Measurements from ENCODE around the gene TMEM98.

The TMEM98 gene

DNA sequence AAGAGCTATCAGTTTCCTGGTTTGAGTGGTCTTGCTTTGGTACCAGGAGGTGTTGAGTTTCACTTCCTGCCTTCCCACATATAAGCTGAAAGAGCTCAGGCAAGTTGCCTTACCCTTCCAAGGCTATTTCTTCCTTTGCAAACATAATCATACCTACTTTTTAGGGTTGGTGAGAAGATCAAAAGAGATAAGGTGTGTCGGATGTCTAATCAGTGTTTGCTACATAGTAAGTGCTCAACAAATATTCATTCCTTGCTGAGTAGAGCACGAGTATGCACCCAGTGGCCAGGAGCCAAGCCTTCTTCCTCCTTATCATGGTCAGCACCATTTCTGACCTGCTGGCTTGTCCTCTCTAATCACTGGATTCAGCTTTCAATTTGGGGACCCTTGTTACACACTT is 12.7 kb upstream of the TMEM98 start:
- no peak overlapping the region for H3K9ac ChIP-seq (ENCODE audit: low read length)
- H3F3A ChIP-seq (ENCODE audit: insufficient read depth, low read length) = no peaks in the 10 kb centered on the region
- no peaks in the 10 kb centered on the region for H3K9me3 ChIP-seq (replicated peaks; ENCODE audit: insufficient read depth, low read length)
- no peaks in the 10 kb centered on the region for H3K9me2 ChIP-seq (replicated peaks; ENCODE audit: insufficient read depth, low read length)
- no peaks in the 10 kb centered on the region for H4K20me1 ChIP-seq (ENCODE audit: insufficient read depth, low read length)
- no peak overlapping the region for H3K27ac ChIP-seq (ENCODE audit: low read length)
- DNase-seq = no peak
- no peak overlapping the region for H2AFZ ChIP-seq (ENCODE audit: low read length)
- peaks cover under 1% of the 10 kb centered on the region for H3K4me1 ChIP-seq (ENCODE audit: low read length)
- TF ChIP-seq, protein P1, sequence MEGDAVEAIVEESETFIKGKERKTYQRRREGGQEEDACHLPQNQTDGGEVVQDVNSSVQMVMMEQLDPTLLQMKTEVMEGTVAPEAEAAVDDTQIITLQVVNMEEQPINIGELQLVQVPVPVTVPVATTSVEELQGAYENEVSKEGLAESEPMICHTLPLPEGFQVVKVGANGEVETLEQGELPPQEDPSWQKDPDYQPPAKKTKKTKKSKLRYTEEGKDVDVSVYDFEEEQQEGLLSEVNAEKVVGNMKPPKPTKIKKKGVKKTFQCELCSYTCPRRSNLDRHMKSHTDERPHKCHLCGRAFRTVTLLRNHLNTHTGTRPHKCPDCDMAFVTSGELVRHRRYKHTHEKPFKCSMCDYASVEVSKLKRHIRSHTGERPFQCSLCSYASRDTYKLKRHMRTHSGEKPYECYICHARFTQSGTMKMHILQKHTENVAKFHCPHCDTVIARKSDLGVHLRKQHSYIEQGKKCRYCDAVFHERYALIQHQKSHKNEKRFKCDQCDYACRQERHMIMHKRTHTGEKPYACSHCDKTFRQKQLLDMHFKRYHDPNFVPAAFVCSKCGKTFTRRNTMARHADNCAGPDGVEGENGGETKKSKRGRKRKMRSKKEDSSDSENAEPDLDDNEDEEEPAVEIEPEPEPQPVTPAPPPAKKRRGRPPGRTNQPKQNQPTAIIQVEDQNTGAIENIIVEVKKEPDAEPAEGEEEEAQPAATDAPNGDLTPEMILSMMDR (IDR thresholded peaks at IDR 0.05; ENCODE audit: low read length) = no peak
- TF ChIP-seq EZH2 (optimal IDR thresholded peaks at IDR 0.05; ENCODE audit: low read depth, low read length) (no peak), EZH2phosphoT487 (IDR thresholded peaks at IDR 0.05; ENCODE audit: low read length) (no peak)
- H3K4me2 ChIP-seq (ENCODE audit: low read depth, low read length) = no peak overlapping the region
- H3K79me2 ChIP-seq (ENCODE audit: low read length) = no peaks in the 10 kb centered on the region
- no peaks in the 10 kb centered on the region for H3K27me3 ChIP-seq (replicated peaks; ENCODE audit: insufficient read depth, low read length)
- H3K4me3 ChIP-seq (ENCODE audit: low read length) = no peak overlapping the region
- no peaks in the 10 kb centered on the region for H3K36me3 ChIP-seq (replicated peaks; ENCODE audit: insufficient read depth, low read length)

DNA sequence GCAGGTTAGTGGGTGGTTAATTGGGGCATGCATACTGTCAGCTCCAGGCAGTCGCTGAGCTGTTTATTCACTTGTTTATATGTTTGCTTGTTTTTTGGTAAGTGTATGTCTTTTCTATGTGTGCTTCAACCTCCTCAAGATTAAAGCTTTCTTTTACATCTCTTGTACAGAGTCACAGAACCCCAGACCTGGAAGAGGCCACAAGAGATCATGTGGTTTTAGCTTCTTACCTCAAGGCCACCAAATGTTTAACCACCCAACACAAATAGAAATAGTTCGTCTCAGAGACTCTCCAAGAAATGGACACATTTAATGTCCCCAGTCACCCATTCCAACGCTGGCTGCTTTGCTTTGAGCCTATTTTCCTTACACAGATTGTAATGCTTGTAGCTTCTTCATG is 11.8 kb upstream of the TMEM98 start:
- Histone ChIP-seq H4K20me1 (ENCODE audit: insufficient read depth, low read length) (no peaks in the 10 kb centered on the region), H3K9me3 (replicated peaks; ENCODE audit: insufficient read depth, low read length) (no peaks in the 10 kb centered on the region), H3K4me3 (ENCODE audit: low read length) (no peak overlapping the region), H3F3A (ENCODE audit: insufficient read depth, low read length) (no peaks in the 10 kb centered on the region), H3K4me1 (ENCODE audit: low read length) (no peaks in the 10 kb centered on the region), H3K27me3 (replicated peaks; ENCODE audit: insufficient read depth, low read length) (no peaks in the 10 kb centered on the region), H3K9ac (ENCODE audit: low read length) (no peak overlapping the region), H3K79me2 (ENCODE audit: low read length) (no peaks in the 10 kb centered on the region), H3K9me2 (replicated peaks; ENCODE audit: insufficient read depth, low read length) (no peaks in the 10 kb centered on the region), H3K4me2 (ENCODE audit: low read depth, low read length) (no peak overlapping the region), H2AFZ (ENCODE audit: low read length) (no peak overlapping the region), H3K27ac (ENCODE audit: low read length) (no peak overlapping the region), H3K36me3 (replicated peaks; ENCODE audit: insufficient read depth, low read length) (no peaks in the 10 kb centered on the region)
- DNase-seq = no peak
- no peak for TF ChIP-seq EZH2phosphoT487 (IDR thresholded peaks at IDR 0.05; ENCODE audit: low read length)
- TF ChIP-seq, protein P1 (IDR thresholded peaks at IDR 0.05; ENCODE audit: low read length) = no peak

DNA sequence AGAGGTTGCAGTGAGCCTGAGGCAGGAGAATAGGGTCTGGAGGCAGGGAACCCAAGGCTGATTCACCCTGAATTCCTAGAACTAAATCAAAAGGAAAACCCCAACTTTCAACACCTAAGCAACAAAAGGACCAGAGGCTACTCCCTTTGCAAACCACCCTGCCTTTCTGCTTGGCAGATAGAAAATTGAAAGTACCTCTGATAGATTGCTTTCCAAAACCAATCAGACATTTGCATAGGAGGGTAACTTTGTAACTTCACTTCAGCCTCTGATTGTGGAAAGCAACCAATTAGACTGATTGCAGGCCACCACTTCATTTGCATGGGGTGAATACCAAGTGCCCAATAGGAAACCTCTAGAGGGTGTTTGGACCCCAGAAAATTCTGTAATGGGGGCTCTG is 10.9 kb upstream of the TMEM98 start:
- H2AFZ ChIP-seq (ENCODE audit: low read length) = no peak overlapping the region
- no peaks in the 10 kb centered on the region for H4K20me1 ChIP-seq (ENCODE audit: insufficient read depth, low read length)
- no peaks in the 10 kb centered on the region for H3K79me2 ChIP-seq (ENCODE audit: low read length)
- H3K36me3 ChIP-seq (replicated peaks; ENCODE audit: insufficient read depth, low read length) = no peaks in the 10 kb centered on the region
- no peak for DNase-seq
- no peak overlapping the region for H3K4me2 ChIP-seq (ENCODE audit: low read depth, low read length)
- no peaks in the 10 kb centered on the region for H3K9me3 ChIP-seq (replicated peaks; ENCODE audit: insufficient read depth, low read length)
- no peak overlapping the region for H3K4me3 ChIP-seq (ENCODE audit: low read length)
- TF ChIP-seq EZH2phosphoT487 (IDR thresholded peaks at IDR 0.05; ENCODE audit: low read length) = no peak
- TF ChIP-seq, protein P1 (IDR thresholded peaks at IDR 0.05; ENCODE audit: low read length) = no peak
- TF ChIP-seq EZH2 (optimal IDR thresholded peaks at IDR 0.05; ENCODE audit: low read depth, low read length) = no peak
- no peaks in the 10 kb centered on the region for H3F3A ChIP-seq (ENCODE audit: insufficient read depth, low read length)
- no peaks in the 10 kb centered on the region for H3K9me2 ChIP-seq (replicated peaks; ENCODE audit: insufficient read depth, low read length)
- H3K27ac ChIP-seq (ENCODE audit: low read length) = no peak overlapping the region
- no peaks in the 10 kb centered on the region for H3K27me3 ChIP-seq (replicated peaks; ENCODE audit: insufficient read depth, low read length)
- H3K4me1 ChIP-seq (ENCODE audit: low read length) = no peaks in the 10 kb centered on the region
- H3K9ac ChIP-seq (ENCODE audit: low read length) = no peak overlapping the region
